IPS DF 19.7 (cell line): ENCODE results near the gene SELENOI.
"Not testable (repeated sequence)": the region's sequence is repeated elsewhere in the genome, so short reads cannot be mapped to it uniquely, and the experiment has no call there.

Experiments used
- DNase-seq: peaks from one replicate; pipeline ENCODE4 v3.0.0-alpha.2; 2013; ENCODE audit warnings: low read depth, low spot score

SELENOI gene, protein sequence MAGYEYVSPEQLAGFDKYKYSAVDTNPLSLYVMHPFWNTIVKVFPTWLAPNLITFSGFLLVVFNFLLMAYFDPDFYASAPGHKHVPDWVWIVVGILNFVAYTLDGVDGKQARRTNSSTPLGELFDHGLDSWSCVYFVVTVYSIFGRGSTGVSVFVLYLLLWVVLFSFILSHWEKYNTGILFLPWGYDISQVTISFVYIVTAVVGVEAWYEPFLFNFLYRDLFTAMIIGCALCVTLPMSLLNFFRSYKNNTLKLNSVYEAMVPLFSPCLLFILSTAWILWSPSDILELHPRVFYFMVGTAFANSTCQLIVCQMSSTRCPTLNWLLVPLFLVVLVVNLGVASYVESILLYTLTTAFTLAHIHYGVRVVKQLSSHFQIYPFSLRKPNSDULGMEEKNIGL

DNA sequence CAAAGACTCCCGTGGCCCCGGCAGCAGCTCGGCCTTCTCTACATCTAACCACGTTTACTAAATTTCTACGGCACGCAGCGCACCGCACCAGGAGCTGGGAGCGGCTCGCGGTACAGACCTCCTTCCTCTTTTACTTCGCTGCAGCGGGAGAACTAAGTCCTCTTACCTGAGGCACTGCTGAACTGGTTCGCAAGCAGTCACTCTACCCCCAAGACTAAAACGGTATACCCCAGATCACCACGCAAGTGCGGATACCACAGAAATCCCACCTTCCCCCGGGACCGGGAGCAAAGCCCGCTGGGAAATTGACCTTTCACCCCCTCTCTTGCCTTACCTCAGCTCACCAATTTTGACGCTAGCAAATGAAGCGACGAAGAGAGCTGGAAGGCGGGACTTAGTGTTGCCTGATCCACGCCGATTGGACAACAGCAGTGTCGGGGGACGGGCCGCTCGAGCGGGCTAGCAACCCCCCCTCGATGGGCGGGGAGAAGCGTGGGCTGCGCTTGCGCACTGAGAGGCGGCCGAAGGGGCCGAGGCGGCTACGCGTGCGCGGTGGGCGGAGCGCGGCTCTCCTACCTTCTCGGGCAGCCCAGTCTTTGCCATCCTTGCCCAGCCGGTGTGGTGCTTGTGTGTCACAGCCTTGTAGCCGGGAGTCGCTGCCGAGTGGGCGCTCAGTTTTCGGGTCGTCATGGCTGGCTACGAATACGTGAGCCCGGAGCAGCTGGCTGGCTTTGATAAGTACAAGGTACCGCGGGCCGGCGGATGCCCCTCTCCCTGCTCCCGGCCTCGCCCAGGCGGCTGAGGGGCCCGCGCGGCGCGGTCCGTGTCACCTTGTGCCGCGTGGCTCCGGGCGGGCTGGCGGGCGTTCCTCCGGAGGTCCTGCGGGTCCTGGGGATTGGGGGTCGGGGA, at the start of gene SELENOI:
TSS of gene SELENOI (plus strand) at position 599 of the 909 bp plus-strand sequence. CDS start at position 689, 90 bp downstream.
- peak; percentile 97 for DNase-seq

DNA sequence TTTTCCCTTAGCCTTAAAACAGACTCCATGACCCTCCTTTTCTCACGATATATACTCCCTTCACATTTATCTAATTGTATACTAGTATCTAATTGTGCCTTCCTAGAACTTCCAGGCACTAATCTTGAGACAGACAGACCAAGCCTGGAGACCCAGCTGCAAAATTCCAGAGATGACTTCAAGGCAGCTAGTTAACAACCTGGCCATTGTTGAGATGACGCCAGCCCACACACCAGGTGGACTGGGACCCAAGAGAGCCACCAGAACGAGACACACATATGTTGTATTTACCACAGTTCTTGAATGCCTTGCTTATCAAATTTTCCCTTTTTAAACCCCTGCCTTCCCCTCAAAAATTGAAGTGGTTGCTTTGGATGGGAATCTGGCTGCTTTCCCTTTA, 48.9 kb upstream of the SELENOI start:
- DNase-seq = no peak

DNA sequence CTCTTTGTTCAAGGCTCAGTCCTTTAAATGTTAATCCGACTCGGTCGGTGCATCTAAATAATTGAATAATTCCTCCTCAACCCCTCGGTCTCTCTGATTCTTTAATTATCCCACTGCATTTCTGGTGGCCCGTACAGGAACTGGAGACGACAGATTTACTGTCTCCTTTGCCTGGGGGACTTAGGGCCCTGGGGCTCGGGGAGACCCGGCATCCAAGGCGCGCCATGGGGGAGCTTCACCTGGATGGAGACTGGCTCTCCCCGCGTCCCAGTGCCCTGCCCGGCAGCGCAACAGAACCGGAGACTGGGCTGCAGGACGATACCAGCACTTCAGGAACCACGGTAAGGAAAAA, 47.7 kb upstream of the SELENOI start:
- DNase-seq = no peak

DNA sequence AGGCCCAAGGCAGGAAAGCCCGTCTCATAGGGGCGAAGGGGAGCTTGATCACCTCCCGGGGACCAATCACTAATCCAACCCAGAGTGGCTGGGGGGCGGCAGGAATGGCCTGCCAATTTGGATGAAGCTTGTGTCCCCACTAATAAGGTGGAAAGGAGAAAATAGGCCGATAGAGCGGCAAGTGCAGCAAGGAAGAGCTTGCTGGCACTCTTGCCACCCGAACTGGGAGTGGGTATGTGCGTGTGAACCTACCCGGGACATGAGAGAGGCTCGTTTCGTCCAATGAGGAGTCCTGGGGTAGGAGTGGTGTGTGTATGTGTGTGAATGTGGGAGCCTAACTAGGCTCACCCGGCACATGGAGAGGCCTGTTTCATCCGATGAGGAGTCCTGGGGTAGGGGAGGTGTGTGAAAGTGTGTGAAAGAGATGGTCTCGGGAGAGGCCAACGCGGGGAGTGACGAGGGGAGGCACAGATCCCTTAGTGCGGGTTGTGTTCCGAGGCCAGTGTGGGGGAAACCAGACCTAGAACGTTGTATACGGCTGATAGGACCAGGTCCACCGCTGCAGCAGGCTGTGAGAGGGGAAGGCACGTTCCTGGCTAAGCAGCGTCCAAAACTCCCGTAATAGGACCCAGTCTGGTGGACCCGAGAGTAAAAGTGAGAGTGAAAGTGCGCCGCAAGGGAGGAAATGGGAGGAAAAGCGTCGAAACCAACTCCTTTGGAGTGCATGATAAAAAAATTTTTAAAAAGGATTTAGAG, 47.1 kb upstream of the SELENOI start:
- DNase-seq = no peak

DNA sequence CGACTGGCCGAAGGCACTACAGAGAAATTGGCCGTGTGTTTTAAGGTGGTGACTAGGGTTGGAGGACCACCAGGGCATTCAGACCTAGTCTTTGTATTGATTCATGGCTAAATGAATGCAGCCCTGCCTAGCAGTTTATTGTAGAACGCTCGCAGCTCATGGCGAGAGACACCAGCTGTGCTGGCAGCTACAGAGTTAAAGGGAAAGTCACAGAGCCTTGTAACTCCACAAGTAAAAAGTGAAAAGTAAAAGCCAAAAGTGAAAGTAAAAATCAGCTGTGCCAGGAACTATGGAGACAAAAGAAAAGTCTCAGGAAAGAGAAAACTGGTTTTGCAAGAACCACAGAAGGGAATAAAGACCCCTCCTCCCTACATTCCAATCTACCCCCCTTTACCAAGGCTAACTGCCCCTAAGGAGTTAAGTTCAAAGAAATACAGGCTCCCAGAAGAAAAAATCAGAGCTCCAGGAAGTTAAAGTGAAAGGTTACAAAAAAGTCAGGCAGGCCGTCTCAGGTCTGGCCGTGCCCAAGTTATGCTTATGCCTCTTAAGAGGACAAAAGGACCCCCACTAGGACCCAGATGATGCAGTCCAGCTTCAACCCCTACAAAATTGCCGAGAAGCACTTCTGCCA, 46.4 kb upstream of the SELENOI start:
- DNase-seq = peak; percentile 73

DNA sequence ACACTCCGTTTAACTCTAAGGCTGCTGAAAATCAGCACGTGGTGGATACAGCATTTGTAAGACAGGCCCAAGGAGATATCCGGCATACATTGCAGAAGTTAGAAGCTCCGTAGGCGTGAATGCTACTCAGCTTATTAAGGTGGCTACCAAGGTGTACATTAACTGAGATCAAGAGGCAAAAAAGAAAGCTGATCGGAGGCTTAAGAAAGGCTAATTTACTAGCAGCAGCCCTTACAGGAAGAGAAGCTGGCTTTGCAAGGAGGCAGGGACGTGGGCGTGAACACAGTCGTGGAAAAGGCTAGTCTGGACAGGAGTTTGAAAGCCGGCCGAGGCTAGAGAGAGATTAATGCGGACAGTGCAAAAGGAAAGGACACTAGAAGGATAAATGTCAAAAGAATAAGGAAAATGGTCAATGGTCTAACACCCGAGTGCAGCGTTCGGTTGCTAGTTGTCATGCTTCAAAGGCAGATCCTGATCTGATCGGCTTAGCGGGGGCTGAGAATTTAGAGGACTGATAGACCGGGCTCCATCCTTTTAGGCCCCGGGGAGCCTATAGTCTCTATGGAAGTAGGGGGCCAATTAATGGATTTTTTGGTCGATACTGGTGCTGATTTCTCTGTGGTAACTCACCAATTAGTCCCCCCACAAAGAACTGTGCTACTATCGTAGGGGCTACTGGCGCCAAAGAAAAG, 45.6 kb upstream of the SELENOI start:
- no peak for DNase-seq

DNA sequence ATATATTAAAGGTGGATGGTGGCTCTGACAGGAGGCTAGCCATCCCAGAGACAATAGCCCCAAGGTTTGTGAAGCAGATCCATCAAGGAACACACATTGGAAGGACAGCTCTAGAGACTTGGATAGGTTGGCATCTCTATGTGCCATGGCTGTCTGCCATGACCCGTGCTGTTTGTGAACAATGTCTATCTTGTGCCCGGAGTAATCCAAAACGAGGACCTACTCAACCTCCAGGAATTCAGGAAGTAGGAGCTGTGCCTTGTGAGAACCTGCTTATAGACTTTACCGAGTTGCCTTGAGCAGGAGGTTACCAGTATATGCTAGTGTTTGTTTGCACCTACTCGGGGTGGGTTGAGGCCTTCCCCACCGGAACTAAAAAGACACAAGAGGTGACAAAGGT, 43.1 kb upstream of the SELENOI start:
- no peak for DNase-seq

DNA sequence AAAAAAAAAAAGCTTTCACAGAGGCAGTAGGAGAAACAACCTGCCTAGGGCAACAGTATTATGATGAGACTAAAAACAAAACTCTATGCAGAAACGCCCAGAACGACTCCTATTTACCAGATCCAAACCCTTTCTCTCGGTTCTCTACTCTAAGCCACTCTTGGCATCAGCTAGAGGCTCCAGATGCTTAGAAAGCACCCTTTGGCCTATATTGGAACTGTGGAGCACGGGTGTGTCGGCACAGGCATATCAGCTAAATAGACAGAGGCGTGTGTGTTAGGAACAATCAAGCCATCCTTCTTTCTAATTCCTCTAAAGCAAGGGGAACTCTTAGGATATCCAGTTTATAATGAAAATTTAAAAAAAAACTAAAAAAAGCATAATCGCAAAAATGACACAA, 40.8 kb upstream of the SELENOI start:
- DNase-seq = not testable (repeated sequence)

DNA sequence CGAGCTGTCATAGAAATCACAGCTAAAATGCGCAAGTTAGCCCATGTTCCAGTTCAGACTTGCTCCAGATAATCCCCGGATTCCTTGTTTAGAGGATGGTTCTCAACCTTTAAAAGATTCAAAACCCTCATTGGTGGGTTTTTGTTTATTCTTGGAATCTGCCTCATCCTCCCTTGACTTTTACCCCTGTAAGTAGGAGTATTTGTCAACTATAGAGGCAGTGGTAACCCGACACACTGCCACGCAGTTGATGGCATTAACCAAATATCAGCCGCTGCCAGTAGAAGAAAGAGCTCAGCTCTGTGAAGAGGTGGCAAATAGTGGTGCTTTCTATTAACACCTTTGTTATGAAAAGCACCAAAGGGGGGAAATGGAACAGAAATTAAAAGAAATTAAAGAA, 40.4 kb upstream of the SELENOI start:
- no peak for DNase-seq

DNA sequence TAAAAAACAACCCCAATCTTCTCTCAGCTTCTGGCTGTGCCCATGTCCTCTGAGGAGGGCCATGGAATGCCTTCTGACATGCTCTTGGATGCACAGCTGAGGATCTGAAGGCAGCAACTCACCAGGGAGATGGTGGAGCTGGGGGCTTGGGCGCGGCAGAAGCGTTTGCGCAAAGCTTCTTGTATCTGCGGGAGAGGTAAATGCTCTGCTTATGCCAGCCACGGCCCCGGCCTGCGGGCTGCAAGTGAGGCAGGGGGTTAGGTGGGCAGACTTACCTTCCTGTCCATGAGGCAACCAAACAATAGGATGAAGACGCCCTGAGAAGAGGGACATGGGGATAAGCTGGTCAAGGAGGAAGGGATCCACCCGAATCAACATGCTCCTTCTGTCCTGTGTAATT, 36.0 kb upstream of the SELENOI start:
- DNase-seq = no peak

DNA sequence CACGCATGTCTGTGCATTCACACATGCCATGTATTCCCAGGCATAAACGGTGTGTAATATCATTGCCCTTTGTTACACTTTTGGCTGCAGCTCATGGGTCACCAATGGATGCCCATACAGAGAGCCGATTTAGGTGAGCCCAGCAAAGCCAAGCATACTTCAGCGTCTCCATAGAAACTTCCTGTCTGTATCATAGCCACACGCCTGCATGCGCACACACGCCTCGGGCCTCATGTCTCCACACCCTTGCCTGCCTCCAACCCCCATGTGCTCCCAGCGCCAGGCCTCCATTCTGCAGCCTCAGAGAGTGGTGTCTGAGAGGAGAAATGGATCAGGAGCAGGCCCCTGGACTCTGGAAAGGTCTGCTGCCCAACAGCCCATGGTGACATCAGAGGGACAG, 33.5 kb upstream of the SELENOI start:
- no peak for DNase-seq

DNA sequence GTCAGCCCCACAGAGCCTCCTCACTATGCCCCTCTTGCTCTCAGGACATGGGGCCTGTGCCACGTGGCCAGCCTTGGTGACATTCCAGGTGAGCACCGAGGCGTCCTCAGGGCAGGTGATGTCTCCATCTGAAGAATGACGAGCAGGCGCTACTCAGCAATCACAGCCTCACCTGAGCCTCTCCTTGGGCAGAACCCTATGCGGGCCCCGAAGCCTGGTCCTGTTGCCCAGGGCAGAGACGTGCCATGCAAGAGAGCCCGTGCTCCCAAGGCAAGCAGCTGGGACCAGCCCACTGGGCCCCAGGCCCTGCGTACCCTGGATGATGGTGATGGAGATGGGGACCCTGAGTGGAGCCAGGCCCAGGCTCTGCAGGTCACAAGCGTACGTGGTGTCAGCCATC, 32.5 kb upstream of the SELENOI start:
- no peak for DNase-seq

DNA sequence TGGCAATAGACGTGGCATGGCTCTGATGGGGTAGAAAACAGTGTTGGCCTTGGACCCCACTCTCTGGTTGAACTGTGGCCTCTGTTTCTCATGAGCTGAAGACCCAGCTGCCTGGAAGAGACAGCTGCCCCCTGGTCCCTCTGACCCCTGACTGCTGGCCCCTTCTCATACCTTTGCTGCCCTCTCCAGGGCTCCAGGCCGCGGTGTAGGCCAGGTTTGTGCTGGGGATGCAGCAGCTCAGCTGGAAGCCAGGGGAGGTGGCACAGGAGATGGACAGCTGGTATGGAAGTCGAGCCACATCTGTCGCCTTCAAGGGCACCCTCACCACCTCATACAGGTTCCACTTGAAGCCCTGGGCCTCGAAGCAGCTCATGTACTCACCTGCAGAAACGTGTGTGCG, 31.7 kb upstream of the SELENOI start:
- DNase-seq = no peak

DNA sequence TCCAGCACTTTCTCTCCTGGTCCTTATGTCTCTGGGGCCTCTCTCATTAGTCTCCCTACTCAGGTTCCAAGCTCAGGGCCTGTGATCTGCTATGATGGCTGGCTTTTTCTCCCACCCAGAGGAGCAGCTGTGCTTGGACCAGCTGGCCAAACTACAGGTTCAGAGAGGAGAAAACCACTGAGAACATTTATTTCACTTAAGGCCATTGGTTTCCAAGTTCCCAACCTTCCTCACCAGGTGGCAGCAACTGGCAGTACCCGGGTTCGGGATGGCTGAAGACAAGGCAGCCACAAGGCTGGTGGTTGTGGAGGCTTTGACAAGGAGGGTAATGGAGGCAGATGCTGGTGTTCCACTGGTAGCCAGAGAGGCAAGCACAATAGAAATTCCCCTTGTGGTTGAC, 29.9 kb upstream of the SELENOI start:
- no peak for DNase-seq

DNA sequence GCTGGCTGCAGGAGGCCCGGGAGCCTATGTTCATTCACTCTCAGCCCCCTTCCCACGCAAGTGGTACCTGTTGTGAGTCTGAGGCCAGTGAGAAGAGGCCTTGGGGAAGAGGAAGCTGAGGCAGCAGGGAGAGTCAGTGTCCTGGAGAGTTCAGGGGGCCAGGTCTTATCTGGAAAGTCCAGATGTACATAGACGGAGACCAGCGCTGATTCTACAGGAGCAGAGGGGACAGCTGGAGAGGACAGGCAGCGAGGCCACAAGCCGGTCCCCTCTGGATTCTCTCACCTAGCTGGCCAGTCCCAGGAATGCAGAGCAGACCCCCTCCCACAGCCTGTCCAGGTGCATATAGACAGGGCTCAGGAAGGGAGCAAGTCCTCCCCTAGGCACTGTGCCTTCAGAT, 29.1 kb upstream of the SELENOI start:
- no peak for DNase-seq

DNA sequence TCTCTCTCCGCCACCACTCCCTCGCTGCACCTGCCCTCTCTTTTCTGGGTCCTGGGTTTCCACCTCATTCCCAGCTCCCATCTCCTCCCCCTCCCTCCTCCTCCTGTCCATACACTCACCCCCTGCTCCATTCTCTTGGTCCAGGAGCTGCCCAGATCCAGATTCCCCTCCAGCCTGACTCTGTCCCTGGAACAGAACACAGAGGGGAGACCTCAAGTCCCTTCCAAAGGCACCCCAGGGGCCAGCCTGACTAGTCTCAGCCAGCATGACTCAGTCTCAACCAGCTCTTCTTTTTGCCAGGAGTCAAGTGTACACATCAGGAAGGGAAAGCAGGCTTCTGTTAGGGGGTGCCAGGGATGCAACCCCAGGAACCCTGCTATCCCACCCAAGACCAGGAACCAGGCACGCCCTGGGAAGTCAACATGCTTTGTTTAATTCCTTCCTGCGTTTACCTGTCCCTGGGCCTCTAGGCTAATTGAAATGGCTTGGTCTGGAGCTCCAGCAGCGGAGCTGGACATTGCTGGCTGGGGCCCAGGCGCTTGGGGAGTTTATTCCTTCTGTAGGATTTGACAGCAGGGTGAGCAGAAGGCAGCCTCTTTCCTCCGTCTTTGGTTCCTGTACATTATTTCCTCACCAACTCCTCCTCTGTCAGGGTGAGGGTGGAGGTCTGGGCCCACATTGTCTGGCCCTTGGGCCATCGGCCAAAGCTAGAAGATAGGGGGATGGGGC, 28.4 kb upstream of the SELENOI start:
- no peak for DNase-seq

DNA sequence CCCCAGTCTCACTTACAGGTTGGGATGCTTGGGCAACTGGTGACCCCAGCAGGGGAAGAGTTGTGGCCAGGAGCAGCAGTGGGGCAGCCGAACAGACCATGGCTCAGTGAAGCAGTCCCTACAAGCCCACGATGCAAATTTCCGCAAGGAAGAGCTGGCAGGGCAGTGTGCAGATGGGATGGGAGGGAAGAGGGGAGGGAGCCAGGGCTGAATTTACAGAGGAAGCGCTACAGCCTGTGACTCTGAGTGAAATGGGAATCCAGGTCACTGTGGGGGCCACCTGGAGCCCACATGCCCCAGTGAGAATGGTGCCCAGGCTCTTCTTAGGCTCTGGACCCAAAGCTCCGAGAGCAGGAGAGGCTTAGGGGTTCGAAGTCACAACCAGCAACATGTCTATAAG, 27.0 kb upstream of the SELENOI start:
- DNase-seq = no peak

DNA sequence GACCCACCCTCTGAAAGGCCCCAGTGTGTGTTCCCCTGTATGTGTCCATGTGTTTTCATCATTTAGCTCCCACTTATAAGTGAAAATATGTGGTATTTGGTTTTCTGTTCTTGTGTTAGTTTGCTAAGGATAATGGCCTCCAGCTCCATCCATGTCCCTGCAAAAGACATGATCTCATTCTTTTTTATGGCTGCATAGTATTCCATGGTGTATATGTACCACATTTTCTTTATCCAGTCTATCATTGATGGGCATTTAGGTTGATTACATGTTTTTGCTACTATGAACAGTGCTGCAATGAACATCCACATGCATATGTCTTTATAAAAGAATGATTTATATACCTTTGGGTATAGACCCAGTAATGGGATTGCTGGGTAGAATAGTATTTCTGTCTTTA, 21.5 kb upstream of the SELENOI start:
- not testable (repeated sequence) for DNase-seq

DNA sequence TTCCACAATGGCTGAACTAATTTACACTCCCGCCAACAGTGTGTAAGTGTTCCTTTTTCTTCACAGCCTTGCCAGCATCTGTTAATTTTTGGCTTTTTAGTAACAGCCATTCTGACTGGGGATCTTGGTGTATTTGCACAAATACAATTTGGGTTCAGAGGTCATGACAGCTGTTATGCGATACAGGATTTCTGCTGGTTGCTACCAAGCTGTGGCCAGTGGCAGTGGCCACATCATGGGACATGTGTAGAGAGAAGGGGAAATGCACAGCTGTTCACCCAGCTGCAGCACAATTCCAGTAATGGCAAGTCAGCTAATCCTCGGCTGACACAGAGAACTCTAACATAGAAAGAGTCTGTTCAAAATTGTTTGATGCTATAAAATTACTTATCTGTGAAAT, 21.0 kb upstream of the SELENOI start:
- DNase-seq = no peak

DNA sequence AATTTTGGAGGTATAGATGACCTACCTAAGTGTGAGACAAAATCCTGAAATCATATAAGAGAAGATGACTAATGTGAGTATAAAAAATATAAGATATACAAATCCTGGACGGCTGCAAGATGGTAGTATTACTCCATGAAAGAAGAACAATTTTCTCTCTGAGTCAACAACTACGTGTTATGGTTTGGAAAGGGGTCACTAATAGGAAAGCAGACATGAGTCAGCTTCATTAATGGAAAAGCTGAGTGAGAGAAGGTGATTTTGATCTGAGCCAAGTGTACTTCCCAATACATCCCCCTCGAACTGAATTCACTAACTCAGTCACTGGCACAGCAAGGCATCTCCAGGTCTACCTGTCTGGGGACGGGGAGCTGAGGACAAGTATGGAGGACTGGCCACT, 20.1 kb upstream of the SELENOI start:
- no peak for DNase-seq
